Measurements from ENCODE around the gene PTPRN.

The PTPRN gene

DNA sequence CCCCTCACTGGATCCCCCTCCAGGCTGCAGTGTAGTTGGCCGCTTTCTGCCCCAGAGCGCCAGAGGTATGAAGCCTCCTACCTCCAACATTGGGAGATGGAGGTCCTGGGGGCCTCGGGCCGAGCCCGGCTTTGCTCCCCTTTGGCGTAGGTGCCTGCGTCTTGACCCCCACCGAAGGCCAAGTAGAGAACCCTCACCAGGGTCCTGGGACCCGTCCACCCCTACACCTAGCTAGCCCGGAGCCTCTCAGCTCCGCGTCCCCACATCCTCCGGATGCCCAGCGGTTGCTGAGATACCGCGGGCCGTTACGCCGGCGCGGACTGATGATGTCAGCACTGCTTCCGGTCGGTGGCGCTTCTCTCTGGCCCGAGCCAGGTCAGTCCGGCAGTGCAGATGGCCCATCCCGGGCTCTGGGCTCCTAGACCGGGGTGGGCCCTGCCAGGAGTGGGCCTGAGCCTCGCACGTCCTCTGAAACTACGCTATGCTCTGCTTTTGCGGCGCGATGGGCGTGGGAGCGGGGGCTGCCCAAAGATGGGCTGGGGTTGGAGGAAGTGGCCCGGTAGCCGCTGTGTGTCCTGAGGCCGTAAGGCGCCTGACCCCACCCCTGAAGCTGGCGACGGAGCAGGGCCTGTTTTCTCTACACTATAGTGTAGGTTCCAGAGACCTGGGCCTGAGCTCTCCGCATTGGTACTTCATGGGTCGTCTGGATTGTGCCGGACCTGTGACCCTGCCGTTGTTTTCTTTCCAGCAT is 63.9 kb downstream of the PTPRN start, which contains the start of the genes GLB1L and STK16:
Gene GLB1L (minus strand): TSS at position 297 of the 751 bp plus-strand sequence. CDS start 1,871 bp downstream, outside the sequence.
Gene STK16 (plus strand): TSS at position 332 of the 751 bp plus-strand sequence. CDS start 521 bp downstream, outside the sequence.
- Histone ChIP-seq H3K27me3 (no peaks in the 10 kb centered on the region), H3K36me3 (peaks cover 23% of the 10 kb centered on the region), H3K4me1 (ENCODE audit: control insufficient read depth in 1 of 2, insufficient read depth in 1 of 2, low read depth in 1 of 2, low read length in 1 of 2) (peaks cover 73 to 77% of the 10 kb centered on the region in 2 experiments), H3K9me3 (no peaks in the 10 kb centered on the region), H3K4me3 (ENCODE audit: low read depth in 1 of 2, low read length in 1 of 2) (peak within 1 kb of the TSS; percentile 89 to 99), H3K27ac (peak within 1 kb of the TSS; percentile 95)
- TF ChIP-seq, protein P1, sequence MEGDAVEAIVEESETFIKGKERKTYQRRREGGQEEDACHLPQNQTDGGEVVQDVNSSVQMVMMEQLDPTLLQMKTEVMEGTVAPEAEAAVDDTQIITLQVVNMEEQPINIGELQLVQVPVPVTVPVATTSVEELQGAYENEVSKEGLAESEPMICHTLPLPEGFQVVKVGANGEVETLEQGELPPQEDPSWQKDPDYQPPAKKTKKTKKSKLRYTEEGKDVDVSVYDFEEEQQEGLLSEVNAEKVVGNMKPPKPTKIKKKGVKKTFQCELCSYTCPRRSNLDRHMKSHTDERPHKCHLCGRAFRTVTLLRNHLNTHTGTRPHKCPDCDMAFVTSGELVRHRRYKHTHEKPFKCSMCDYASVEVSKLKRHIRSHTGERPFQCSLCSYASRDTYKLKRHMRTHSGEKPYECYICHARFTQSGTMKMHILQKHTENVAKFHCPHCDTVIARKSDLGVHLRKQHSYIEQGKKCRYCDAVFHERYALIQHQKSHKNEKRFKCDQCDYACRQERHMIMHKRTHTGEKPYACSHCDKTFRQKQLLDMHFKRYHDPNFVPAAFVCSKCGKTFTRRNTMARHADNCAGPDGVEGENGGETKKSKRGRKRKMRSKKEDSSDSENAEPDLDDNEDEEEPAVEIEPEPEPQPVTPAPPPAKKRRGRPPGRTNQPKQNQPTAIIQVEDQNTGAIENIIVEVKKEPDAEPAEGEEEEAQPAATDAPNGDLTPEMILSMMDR (IDR thresholded peaks at IDR 0.05): peak; percentile 45

DNA sequence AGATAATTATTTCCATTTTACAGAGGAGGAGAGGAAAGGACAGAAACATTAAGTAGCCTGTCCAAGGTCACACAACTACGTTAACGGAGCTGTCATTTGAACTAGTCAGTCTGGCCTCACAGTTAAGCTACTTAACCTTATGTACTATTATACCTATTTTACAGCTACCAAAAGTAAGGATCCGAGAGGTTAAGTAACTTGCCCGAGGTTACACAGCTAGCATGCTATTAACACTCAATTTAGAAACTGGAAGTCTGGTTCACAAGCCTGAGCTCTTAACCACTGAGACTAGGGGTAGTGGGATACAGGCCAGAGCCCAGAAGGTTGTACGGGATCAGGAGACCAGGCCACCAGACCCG is 64.4 kb downstream of the PTPRN start:
- Histone ChIP-seq H3K4me3 (ENCODE audit: low read depth in 1 of 2, low read length in 1 of 2) (peak overlapping the region; percentile 89 to 99), H3K4me1 (ENCODE audit: control insufficient read depth in 1 of 2, insufficient read depth in 1 of 2, low read depth in 1 of 2, low read length in 1 of 2) (peaks cover 68 to 71% of the 10 kb centered on the region in 2 experiments), H3K36me3 (peaks cover 17% of the 10 kb centered on the region), H3K27ac (peak overlapping the region; percentile 95), H3K9me3 (no peaks in the 10 kb centered on the region), H3K27me3 (no peaks in the 10 kb centered on the region)
- TF ChIP-seq, protein P1 (IDR thresholded peaks at IDR 0.05): no peak

DNA sequence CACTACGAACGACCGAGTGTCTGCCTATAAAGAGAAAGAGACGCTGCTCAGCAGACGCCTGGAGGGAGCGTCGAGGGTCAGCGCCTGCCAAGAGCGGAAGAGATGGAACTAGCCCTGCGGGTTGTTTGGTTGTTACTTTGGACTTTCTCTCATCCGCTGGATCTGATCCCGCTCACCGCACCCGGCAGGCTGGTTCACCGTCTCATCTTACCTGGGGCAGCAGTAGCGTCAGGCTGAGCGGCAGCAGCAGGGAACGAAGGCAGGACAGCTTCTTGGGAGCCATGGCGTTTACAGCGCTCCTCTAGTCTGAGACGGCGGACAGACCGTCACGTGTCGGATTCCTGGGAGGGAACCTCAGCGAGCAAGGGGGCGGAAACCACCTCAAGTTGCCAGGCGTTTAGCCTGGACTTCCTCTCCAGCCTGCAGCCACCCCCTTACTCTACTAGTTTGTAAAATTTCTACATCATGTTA is 65.9 kb downstream of the PTPRN start:
- no peaks in the 10 kb centered on the region for H3K27me3 ChIP-seq
- no peaks in the 10 kb centered on the region for H3K9me3 ChIP-seq
- H3K36me3 ChIP-seq: peaks cover 4% of the 10 kb centered on the region
- H3K4me3 ChIP-seq (ENCODE audit: low read depth in 1 of 2, low read length in 1 of 2): peak overlapping the region; percentile 30 to 45
- H3K4me1 ChIP-seq (ENCODE audit: control insufficient read depth in 1 of 2, insufficient read depth in 1 of 2, low read depth in 1 of 2, low read length in 1 of 2): peaks cover 53 to 57% of the 10 kb centered on the region in 2 experiments
- peak overlapping the region; percentile 95 for H3K27ac ChIP-seq
- TF ChIP-seq, protein P1 (IDR thresholded peaks at IDR 0.05): no peak
